OCI-M2 (cell line): ENCODE measurements around the gene RAB31.
"Not testable (repeated sequence)": the region's sequence is repeated elsewhere in the genome, so short reads cannot be mapped to it uniquely, and the experiment has no call there.

Experiments used
- DNase-seq: peaks from one replicate; lab custom pipeline; 2025; ENCODE audit not compliant: unreplicated experiment; lab: John Stamatoyannopoulos, UW

The RAB31 gene

DNA sequence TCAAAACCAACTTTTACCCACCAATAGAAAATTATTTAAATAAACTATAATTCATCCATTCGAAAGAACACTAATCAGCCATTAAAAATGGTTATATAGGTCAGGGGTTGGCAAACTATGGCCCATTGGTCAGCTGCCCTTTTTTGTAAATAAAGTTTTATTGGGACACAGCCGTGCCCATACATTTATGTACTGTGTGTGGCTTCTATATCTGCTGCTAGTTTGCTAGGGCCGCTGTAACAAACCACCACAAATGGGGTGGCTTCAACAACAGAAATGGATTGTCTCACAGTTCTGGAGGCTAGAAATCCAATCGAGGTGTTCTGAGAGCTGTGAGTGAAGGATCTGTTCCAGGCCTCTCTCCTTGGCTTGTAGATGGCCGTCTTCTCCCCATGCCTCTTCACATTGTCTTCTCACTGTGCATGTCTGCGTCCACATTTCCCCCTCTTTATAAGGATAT lies 170.7 kb downstream of the RAB31 start:
- DNase-seq: no peak

DNA sequence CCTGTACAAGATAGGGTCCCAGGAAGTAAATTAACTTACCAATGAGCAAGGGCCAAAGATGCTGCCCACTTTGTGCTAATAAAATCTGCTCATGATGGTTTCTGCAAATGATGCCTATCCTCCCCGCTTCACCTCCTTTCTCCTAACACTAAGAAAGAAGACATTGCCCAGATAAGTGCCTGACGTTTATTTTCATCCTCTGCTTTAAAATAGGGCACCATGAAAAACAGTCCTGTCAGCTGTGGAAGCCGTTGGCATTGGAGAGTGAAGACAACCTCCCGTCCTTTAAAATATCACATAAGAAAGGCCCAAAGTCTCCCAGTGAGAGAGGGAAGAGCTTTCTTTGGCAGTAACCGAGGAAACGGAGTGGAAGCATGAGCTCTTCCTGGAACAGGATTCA lies 176.0 kb downstream of the RAB31 start:
- DNase-seq: no peak

DNA sequence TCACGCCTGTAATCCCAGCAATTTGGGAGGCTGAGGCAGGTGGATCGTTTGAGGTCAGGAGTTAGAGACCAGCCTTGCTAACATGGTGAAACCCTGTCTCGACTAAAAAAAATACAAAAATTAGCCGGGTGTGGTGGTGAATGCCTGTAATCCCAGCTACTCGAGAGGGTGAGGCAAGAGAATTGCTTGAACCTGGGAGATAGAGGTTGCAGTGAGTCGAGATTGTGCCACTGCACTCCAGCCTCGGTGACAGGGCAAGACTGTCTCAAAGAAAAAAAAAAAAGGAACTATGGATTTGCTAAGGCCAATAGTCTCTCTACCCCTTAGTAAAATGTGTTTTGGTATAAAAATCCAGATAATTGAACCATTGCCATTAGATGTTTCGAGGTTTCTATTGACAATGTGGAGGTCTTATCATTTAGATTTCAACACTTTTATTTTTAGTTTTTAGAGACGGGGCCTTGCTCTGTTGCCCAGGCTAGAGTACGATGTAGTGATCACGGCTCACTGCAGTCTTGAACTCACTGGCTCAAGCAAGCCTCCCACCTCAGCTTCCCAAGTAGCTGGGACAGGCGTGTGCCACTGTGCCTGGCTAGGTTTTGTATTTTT lies 176.5 kb downstream of the RAB31 start:
- DNase-seq: no peak

DNA sequence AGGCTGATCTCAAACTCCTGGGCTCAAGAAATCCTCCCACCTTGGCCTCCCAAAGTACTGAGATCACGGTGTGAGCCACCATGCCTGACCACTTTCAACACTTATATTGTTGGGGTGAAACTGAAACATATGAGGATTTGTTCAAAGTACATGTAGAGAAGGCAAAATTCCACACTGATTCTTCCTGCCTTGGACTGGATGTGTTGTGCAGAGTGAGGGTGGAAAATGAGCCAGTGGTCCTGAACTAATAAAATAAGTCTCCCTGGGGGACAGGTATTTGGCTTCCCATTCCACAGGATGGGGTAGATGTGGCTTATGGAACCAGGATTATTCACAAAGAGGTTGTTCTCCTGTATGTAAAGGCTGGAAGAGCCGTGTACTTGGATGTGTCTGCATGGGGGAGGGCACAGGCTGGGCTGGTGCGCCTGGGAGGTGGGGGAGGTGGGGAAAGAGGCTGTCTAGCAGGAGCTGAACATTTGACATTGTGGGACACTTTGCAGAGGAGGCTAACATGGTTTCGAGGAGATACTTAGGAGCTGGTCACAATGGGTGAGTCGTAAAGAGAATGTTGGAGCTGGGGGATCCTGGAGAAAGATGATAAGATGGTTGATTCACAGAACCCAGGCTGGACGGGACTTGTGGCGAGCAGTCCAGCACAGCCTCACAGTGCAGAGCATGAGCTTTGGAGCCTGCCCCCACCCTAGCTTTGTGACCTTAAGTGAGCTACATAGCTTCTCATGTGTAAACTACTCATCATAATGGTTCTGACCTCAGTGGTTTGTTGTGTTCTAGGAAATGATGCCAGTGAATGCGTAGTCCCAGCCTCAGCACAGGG lies 177.3 kb downstream of the RAB31 start, which contains the start of gene TXNDC2:
TSS of gene TXNDC2 (plus strand) at position 804 of the 835 bp plus-strand sequence. CDS start 708 bp downstream, outside the sequence.
- DNase-seq: no peak

DNA sequence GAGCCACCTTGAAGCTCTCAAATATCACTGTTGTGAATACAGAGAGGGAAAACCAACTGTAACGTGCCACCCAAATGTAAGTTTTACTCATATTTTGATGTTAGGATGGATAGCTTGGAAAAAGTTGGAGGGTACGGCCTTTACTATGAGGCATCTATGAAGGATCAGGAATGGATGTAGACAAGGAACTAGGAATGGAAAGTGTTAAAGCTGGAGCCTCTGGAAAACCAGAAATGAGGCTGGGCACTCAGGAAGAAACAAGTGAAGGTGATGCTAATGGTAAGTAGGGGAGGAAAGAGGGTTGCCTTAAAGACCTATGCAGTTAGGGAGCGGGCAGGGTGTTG lies 177.9 kb downstream of the RAB31 start:
- no peak for DNase-seq

DNA sequence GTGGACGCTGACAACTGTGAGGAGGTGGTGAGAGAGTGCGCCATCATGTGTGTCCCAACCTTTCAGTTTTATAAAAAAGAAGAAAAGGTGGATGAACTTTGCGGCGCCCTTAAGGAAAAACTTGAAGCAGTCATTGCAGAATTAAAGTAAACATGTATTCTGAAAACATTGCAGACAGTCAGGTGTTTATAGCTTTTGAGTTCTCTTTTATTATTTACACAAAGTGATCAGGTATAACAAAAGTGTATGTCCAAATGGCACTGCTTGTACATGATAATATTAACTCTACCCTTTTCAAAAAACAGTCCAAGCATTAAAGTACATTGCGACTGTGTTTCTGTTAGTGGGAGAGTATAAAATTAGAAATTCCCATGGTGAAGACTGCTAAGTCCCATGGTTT lies 179.9 kb downstream of the RAB31 start:
- no peak for DNase-seq

DNA sequence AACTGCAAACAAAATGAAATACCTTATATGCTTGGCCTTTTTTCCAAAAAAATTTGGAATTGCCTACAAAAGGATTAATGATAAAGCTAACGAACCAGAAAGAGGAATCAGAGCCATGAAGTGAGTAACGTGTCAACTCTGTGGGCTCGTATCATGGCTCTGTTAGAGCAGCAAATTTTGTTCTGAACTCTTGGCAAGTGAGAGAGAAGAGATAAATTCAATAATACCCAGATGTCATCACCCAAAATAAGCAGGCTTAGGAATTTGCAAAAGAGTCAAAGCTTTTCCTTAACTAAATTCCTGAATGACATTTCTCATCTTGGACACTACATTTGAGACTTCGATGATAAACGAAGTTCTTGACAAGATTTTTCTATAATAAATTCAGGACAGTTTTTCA lies 182.1 kb downstream of the RAB31 start:
- DNase-seq: no peak

DNA sequence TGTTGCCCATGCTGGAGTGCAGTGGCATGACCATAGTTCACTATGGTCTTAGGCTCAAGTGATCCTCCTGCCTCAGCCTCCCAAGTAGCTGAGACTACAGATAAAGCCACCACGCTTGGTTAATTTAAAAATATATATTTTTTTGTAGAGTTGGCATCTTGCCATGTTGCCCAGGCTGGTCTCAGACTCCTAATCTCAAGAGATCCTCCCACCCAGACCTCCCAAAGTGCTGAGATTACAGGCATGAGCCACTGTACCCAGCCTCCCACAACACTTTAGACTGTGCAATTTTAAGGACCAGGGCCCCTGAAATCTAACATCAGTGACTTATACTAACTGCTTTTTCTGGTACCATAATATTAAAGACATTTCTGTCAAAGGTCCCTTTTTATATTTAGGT lies 182.9 kb downstream of the RAB31 start:
- DNase-seq: no peak

DNA sequence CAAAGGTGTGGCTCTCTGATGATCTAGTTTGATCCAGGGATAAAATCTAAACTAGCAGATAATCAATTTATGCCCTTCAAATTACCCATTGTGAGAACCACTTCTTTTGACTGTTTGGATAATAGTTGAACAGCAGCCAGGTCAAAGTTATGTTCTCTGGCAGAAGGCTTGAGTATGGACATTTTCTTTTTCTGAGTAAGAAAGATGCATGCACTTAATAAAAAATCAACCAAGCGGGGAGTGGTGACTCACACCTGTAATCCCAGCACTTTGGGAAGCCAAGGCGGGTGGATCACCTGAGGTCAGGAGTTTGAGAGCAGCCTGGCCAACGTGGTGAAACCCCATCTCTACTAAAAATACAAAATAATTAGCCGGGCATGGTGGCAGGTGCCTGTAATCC lies 183.4 kb downstream of the RAB31 start:
- not testable (repeated sequence) for DNase-seq

DNA sequence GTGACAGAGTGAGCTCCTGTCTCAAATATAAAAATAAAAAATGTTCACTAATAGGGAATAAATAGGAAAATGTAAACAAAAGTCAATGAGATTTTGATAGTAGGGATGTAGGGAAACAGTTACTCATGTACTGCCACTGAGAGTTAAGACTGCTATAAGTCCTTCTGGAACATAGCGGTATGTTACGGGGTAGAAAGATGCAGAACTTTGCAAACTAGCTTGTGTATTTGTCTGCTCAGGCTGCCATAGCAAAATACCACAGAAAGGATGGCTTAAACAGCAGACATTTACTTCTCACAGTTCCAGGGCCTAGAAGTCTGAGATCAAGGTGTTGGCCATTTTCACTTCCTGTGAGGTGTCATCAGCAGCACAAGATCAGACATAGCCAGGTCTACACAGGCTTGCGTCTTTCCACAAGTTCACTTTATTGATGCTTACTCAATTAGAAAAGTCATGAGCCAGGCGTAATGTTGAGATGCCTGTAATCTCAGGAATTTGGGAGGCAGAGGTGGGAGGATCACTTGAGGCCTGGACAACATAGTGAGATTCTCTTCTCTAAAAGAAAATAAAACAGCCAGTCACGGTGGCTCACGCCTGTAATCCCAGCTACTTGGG lies 186.5 kb downstream of the RAB31 start:
- DNase-seq: no peak

DNA sequence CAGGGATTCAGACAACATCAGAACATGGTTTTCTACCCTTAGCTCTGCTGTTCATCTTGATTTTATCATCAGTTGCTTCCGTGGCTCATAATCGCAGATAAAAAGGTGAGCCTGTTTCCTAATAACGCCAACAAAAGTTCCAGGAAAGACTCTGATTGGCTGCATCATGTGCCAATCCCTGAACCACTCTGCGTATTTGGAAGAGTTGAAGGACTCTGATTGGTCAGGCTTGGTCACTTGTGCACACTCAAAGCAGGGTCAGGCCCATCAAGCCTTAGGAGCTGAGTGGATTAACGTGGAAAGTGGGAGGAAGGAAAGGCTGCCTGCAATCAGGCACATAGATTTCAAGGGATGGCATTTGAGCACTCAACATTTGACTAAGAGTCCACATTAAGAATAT lies 189.0 kb downstream of the RAB31 start:
- no peak for DNase-seq

DNA sequence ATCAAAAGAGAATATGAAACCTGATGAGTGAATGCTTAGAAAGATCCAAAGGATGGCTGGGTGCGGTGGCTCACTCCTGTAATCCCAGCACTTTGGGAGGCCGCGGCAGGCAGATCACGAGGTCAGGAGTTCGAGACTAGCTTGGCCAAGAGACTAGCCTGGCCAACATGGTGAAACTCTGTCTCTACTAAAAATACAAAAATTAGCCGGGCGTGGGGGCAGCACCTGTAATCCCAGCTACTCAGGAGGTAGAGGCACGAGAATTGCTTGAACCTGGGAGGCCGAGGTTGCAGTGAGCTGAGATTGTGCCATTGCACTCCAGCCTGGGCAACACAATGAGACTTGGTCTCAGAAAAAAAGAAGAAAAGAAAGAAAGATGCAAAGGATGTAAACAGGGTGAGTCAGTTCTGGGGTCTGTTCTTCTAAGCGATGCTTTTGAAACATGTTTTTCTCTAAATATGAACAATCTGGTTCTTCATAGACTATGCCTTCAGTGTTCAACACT lies 189.7 kb downstream of the RAB31 start:
- DNase-seq: not testable (repeated sequence)

DNA sequence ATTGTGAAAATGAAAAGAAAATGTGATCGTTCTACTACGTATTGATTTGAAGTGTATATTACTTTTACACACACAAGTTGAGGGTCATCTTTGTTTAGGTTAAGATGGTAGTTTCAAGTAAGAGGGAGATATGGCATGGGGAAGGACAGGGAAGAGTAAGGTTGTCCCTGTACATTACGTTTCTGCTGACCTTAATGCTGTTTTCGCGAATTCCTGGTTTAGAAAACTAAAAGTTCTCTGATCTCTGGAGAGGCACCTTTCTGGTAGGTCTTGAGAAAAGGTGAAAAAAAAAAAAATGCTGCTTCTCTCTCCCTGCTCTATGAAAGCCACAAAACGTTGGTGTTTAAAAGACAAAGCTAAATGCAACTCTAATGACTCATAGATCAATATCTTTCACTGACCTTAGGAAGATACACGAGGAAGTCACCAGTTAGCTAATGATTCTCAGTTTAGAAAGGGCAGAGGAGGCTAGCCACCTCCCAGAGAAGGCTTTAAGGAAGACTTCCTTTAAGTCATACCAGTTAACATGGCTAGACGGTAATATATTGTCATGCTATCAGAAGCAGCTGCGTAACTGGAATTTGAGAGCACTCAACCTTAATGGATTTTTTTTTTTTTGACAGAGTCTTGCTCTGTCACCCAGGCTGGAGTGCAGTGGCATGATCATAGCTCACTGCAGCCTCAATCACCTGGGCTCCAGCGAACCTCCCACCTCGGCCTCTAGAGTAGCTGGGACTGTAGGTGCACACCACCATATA lies 190.9 kb downstream of the RAB31 start:
- DNase-seq: peak; percentile 17

DNA sequence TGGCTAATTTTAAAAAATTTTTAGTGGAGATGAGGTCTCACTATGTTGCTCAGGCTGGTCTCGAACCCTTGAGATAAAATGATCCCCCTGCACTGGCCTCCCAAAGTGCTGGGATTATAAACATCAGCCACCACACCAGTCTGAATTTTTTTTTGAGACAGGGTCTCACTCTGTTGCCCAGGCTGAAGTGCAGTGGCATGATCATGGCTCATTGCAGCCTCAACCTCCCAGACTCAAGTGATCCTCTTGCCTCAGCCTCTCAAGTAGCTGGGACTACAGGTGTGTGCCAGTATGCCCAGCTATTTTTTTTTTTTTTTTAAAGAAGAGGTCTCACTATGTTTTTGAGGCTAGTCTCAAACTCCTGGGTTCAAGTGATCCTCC lies 191.4 kb downstream of the RAB31 start:
- DNase-seq: not testable (repeated sequence)

DNA sequence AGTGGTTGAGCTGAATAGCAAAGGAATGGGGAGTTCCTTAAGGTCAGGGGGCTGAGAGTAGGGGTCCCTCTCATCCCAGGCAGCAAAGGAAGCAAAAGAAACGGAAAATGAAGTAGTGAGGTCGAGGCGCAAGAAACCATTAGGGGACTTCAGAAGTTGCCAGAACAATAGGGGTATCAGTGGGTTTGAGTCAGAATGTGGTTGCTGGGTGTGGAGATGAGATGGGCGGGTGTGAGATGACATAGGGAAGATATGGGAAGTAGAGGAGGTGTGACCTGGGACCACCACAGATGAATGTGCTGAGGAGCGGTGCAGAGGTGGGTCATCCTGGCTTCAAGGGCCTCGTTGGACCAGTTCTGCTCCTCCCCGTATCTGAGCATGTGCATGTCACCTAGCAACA lies 192.6 kb downstream of the RAB31 start:
- DNase-seq: no peak

DNA sequence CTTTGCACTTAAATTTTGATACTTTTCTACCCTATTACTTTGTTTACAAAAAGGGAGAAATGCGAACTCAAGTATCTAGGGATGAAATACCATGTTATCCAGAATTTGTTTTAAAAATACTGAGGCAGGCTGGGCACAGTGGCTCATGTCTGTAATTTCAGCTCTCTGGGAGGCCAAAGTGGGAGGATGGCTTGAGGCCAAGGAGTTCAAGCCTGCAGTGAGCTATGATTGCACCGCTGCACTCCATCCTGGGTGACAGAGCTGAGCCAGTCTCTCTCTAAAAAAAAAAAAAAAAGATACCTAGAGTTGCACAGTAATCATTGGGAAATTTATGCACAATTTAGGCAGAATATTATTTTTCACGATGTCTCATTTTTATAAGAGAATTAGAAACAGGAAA lies 193.3 kb downstream of the RAB31 start:
- DNase-seq: no peak

DNA sequence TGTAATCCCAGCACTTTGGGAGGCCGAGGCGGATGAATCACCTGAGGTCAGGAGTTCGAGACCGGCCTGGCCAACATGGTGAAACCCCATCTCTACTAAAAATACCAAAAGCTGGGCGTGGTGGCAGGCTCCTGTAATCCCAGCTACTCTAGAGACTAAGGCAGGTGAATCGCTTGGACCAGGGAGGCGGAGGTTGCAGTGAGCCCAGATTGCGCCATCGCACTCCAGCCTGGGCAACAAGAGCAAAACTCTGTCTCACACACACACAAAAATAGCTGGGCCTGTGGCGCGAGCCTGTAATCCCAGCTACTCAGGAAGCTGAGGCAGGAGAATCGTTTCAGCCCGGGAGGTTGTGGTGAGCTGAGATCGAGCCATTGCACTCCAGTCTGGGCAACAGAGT lies 194.2 kb downstream of the RAB31 start:
- not testable (repeated sequence) for DNase-seq

DNA sequence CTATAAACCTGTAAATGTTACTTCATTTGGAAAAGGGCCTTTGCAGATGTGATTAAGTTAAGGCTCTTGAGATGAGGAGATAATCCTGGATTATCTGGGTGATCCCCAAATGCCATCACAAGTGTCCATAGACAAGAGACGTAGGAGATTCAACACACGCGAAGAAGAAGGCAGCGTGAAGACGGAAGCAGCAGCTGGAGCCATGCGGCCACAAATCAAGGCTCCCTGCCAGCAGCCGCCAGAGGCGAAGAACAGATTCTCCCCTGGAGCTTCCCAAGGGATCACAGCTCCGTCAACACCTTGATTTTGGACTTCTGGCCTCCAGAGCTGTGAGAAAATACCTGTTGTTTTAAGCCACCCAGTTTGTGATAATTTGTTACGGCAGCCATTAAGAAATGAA lies 194.7 kb downstream of the RAB31 start:
- DNase-seq: no peak

DNA sequence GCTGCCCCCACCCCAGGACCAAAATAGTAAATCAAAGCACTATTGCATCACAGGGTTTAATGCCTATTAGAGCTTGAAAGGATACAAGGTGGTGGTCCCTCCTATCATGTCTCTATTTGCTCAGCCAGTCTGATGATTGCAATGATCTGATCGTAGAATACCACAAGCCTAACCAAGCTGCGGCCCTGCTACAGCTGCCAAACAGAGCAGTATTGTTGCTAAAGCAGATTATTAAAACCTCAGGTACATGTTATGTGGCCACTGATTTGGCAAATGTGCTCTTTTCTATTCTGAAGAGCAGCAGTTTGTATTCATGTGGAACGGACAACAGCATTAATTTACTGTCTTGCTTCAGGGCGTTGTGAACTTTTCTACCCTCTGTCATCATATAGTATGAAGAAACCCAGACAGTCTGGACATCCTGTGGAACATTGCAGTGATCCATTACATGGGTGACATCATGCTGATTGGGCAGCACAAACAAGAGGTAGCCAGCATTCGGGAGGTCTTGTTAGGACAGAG lies 197.4 kb downstream of the RAB31 start:
- DNase-seq: no peak

DNA sequence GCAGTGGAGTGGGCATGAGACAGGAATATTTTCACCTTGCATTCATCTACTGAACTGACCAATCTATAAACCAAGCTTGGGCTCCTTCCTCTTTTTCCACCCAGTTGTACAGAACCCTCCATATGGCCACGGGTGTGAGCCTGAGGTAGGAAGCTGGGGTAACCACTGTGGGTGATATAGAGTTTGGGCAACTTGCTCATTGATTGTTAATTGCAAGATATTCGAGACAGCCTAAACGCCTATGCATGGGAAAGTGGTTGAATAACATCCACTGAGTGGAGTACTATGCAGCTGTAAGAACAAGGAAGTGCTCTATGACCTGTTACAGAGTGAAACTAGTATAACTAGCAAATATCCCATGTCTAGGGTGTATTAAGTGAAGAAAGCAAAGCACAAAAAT lies 198.4 kb downstream of the RAB31 start:
- DNase-seq: no peak

DNA sequence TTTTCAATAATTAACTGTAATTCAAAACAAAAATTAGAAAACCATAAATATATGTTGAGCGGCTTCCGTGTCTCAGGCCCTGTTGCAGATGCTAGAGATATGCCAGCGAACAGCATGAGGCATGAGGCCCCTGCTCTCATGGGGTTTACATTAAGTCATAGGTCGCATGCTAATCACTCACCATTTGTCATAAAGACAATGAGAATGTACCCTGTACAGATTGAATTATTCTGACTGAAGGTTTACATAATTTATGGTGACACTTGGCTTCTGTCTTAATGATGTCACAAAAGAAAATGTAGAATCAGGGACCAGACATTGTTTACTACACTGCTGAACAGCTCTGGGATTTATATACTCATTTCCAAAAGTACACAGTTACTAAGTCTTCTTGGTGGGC lies 199.8 kb downstream of the RAB31 start:
- DNase-seq: no peak
